IPS-18c (cell line): ENCODE data around the gene FERMT2.

Experiments used
- H3K4me3 ChIP-seq: 2 replicates; pipeline ENCODE4 v1.7.0; 2013; ENCODE audit warnings: low read depth, mild to moderate bottlenecking, low read length, moderate library complexity; ENCODE audit not compliant: insufficient read depth
- H3K9me3 ChIP-seq: one replicate; pipeline ENCODE4 v1.6.1; 2013; ENCODE audit warnings: mild to moderate bottlenecking, low read length, moderate library complexity; ENCODE audit not compliant: control insufficient read depth, insufficient read depth

Gene FERMT2

GRCh38 chr14:52950898-52951680 lies at the start of gene FERMT2:
Gene FERMT2 (minus strand): TSS chr14:52951050. CDS start chr14:52950568, 482 bp downstream.
- Histone ChIP-seq H3K9me3 (no peaks in the 10 kb centered on the region), H3K4me3 (peak within 1 kb of the TSS; percentile 95)

- H3K9me3 ChIP-seq = no peaks in the 10 kb centered on the region
- no peak overlapping the region for H3K4me3 ChIP-seq
These were observed 47.6 kb upstream of the FERMT2 start for GRCh38 chr14:52998376-52999015.

GRCh38 chr14:52996493-52996892 lies 45.6 kb upstream of the FERMT2 start:
- H3K9me3 ChIP-seq = no peaks in the 10 kb centered on the region
- no peak overlapping the region for H3K4me3 ChIP-seq

- no peaks in the 10 kb centered on the region for H3K9me3 ChIP-seq
- H3K4me3 ChIP-seq = no peak overlapping the region
These were observed 45.1 kb upstream of the FERMT2 start for GRCh38 chr14:52995998-52996397.

GRCh38 chr14:52992236-52992870 lies 41.5 kb upstream of the FERMT2 start:
- no peak overlapping the region for H3K4me3 ChIP-seq
- H3K9me3 ChIP-seq = no peaks in the 10 kb centered on the region

- H3K9me3 ChIP-seq = no peaks in the 10 kb centered on the region
- H3K4me3 ChIP-seq = no peak overlapping the region
These were observed 37.3 kb upstream of the FERMT2 start for GRCh38 chr14:52988139-52988538.

GRCh38 chr14:52987514-52987913 lies 36.7 kb upstream of the FERMT2 start:
- H3K9me3 ChIP-seq = no peaks in the 10 kb centered on the region
- H3K4me3 ChIP-seq = no peak overlapping the region

- no peak overlapping the region for H3K4me3 ChIP-seq
These were observed 36.2 kb upstream of the FERMT2 start for GRCh38 chr14:52987042-52987441.

GRCh38 chr14:52977798-52978197 lies 26.9 kb upstream of the FERMT2 start:
- H3K4me3 ChIP-seq = no peak overlapping the region
- no peaks in the 10 kb centered on the region for H3K9me3 ChIP-seq

More at GRCh38 chr14:52987042-52987441, 36.2 kb upstream of the FERMT2 start:
- no peaks in the 10 kb centered on the region for H3K9me3 ChIP-seq

- no peak overlapping the region for H3K4me3 ChIP-seq
- no peaks in the 10 kb centered on the region for H3K9me3 ChIP-seq
These were observed 23.6 kb upstream of the FERMT2 start for GRCh38 chr14:52974406-52974805.

GRCh38 chr14:52961060-52961639 lies 10.3 kb upstream of the FERMT2 start:
- H3K4me3 ChIP-seq = no peak overlapping the region

GRCh38 chr14:52960627-52961026 lies 9.8 kb upstream of the FERMT2 start:
- Histone ChIP-seq H3K9me3 (no peaks in the 10 kb centered on the region), H3K4me3 (no peak overlapping the region)

More at GRCh38 chr14:52961060-52961639, 10.3 kb upstream of the FERMT2 start:
- H3K9me3 ChIP-seq = no peaks in the 10 kb centered on the region

- Histone ChIP-seq H3K4me3 (no peak overlapping the region), H3K9me3 (no peaks in the 10 kb centered on the region)
These were observed 3.7 kb upstream of the FERMT2 start for GRCh38 chr14:52954346-52955214.

- H3K9me3 ChIP-seq = no peaks in the 10 kb centered on the region
- peak overlapping the region; percentile 78 for H3K4me3 ChIP-seq
These were observed 1.1 kb upstream of the FERMT2 start for GRCh38 chr14:52951681-52952554.

- H3K4me3 ChIP-seq = peak overlapping the region; percentile 95
- no peaks in the 10 kb centered on the region for H3K9me3 ChIP-seq
These were observed 396 bp downstream of the FERMT2 start for GRCh38 chr14:52950410-52950897.
